K562 (cell line): Measurements from ENCODE around the gene NDUFV3. TPM values are rescaled to one million over a fixed set of nuclear protein-coding genes. Genes with fewer than 3 reads are reported as not detected.
A peak's percentile ranks its signal among the peaks of the same experiment; 100 is the strongest.
"Not testable (repeated sequence)": the region's sequence is repeated elsewhere in the genome, so short reads cannot be mapped to it uniquely, and the experiment has no call there.

ENCODE experiments used
- ATAC-seq: fragments of 200-7000 bp; cut with Tn5 transposase; 3 replicates; pipeline ENCODE4 v1.9.1; 2020; ENCODE audit warnings: moderate library complexity
- BruUV-seq: library from RNA; stranded (reverse); fragments of 400-500 nt; replicated peaks from 2 replicates; lab custom pipeline; 2021; lab: Mats Ljungman, UMichigan
- CTCF ChIA-PET: fragments of 300-600 bp; formaldehyde crosslinking; extraction: SDS; loops from one replicate; lab custom pipeline; 2021; ENCODE audit warnings: low intra/inter-chr PET ratio; lab: Yijun Ruan, JAX
- POLR2A ChIA-PET: fragments of 300-600, 350-650 bp; sonication (Branson Sonifier 250); formaldehyde crosslinking; extraction: SDS; loops from one replicate; lab custom pipeline; 2021; ENCODE audit warnings: antibody characterized with exemption, inconsistent platforms; lab: Yijun Ruan, JAX
- DNase-seq, 4 experiments: peaks; one replicate each; pipeline versions ENCODE4 v3.0.0 to v3.0.0-alpha.2; 2011 to 2018; ENCODE audit warnings: low spot score in 3 of 4, mixed read lengths in 3 of 4; ENCODE audit errors: extremely low read depth in 1 of 4
- FAIRE-seq: peaks from 2 replicates; lab custom pipeline; 2011; peaks lifted over from hg19 to GRCh38; lab: Jason Lieb, UNC
- H2AFZ ChIP-seq: 2 replicates; pipeline ENCODE4 v1.6.0; 2011; ENCODE audit warnings: low read depth, low read length, control low read depth, inconsistent platforms
- H3K27ac ChIP-seq: fragments of 200-600 bp; 3 replicates; pipeline ENCODE4 v1.8.0; 2011; ENCODE audit warnings: low read depth, mild to moderate bottlenecking, control low read depth, inconsistent platforms, low read length, moderate library complexity, mixed read lengths; ENCODE audit errors: extremely low read depth
- H3K27me3 ChIP-seq, 2 experiments: fragments of 300-600 bp in 1 of 2; 2 replicates in 1 of 2; 3 replicates in 1 of 2; pipeline versions ENCODE4 v1.6.0 to v1.8.0; 2011; ENCODE audit warnings: inconsistent platforms in 2 of 2, low read length in 2 of 2, mild to moderate bottlenecking in 1 of 2, mixed read lengths in 1 of 2, moderate library complexity in 1 of 2; ENCODE audit not compliant: control insufficient read depth in 2 of 2, insufficient read depth in 2 of 2
- H3K36me3 ChIP-seq: fragments of 300-600 bp; 3 replicates; pipeline ENCODE4 v1.8.0; 2011; ENCODE audit warnings: mild to moderate bottlenecking, low read length, inconsistent platforms; ENCODE audit not compliant: control insufficient read depth, insufficient read depth
- H3K4me1 ChIP-seq, 2 experiments: fragments of 200-600 bp in 1 of 2; replicated peaks in 1 of 2; 2 replicates in 1 of 2; 3 replicates in 1 of 2; pipeline versions ENCODE4 v1.5.1 to v1.8.0; 2011; ENCODE audit warnings: inconsistent platforms in 2 of 2, low read length in 2 of 2, mild to moderate bottlenecking in 1 of 2, mixed read lengths in 1 of 2, moderate library complexity in 1 of 2; ENCODE audit not compliant: control insufficient read depth in 2 of 2, insufficient read depth in 2 of 2
- H3K4me2 ChIP-seq: 2 replicates; pipeline ENCODE4 v1.6.1; 2011; ENCODE audit warnings: low read length, control low read depth, inconsistent platforms, mixed read lengths; ENCODE audit not compliant: insufficient read depth
- H3K4me3 ChIP-seq: fragments of 200-600 bp; sonication (generic), shearing (Covaris generic); 2 replicates; pipeline ENCODE4 v1.5.1; 2016; ENCODE audit warnings: control low read depth, inconsistent platforms
- H3K79me2 ChIP-seq: fragments of 200-600 bp; 3 replicates; pipeline ENCODE4 v1.8.0; 2011; ENCODE audit warnings: low read length, inconsistent platforms; ENCODE audit not compliant: control insufficient read depth, insufficient read depth
- H3K9ac ChIP-seq, 2 experiments: 2 replicates each; pipeline versions ENCODE4 v1.6.0 to v1.6.1; 2011; ENCODE audit warnings: low read depth in 2 of 2, low read length in 2 of 2, control low read depth in 1 of 2, inconsistent platforms in 1 of 2, mild to moderate bottlenecking in 1 of 2, mixed read lengths in 1 of 2; ENCODE audit not compliant: insufficient read depth in 1 of 2
- H3K9me1 ChIP-seq: one replicate; pipeline ENCODE4 v1.6.0; 2011; ENCODE audit warnings: inconsistent platforms, mild to moderate bottlenecking, low read length, moderate library complexity; ENCODE audit not compliant: control insufficient read depth, insufficient read depth
- H3K9me3 ChIP-seq: replicated peaks from 2 replicates; pipeline ENCODE4 v1.5.1; 2011; ENCODE audit warnings: low read depth, low read length, inconsistent platforms; ENCODE audit not compliant: control insufficient read depth, insufficient read depth
- H4K20me1 ChIP-seq: replicated peaks from 2 replicates; pipeline ENCODE4 v1.6.1; 2011; ENCODE audit warnings: low read length, inconsistent platforms, mixed read lengths; ENCODE audit not compliant: control insufficient read depth, insufficient read depth
- CBFA2T2 ChIP-seq: fragments of 450-650 bp; conservative IDR thresholded peaks from 2 replicates; pipeline ENCODE4 v1.6.1; 2017; ENCODE audit warnings: mild to moderate bottlenecking
- GTF2F1 ChIP-seq: IDR thresholded peaks from 2 replicates; pipeline ENCODE4 v1.6.1; 2011; ENCODE audit warnings: low read depth, low read length, improper control_type of control experiment
- KDM1A ChIP-seq, 2 experiments: fragments of 450-650 bp; IDR thresholded peaks; 2 replicates each; pipeline ENCODE4 v1.6.1; 2016; ENCODE audit warnings: mild to moderate bottlenecking in 2 of 2
- NRF1 ChIP-seq, 2 experiments: fragments of 450-650 bp; IDR thresholded peaks in 1 of 2; conservative IDR thresholded peaks in 1 of 2; 2 replicates each; pipeline ENCODE4 v1.6.1; 2014; ENCODE audit warnings: mild to moderate bottlenecking in 2 of 2
- SMARCA4 ChIP-seq: fragments of 450-650 bp; IDR thresholded peaks from 2 replicates; pipeline ENCODE4 v1.6.1; 2016
- TEAD4 ChIP-seq, 2 experiments: sonication (generic) in 1 of 2; formaldehyde crosslinking in 1 of 2; IDR thresholded peaks; 2 replicates each; pipeline versions ENCODE4 v1.6.1 to v1.8.0; 2012 to 2022; ENCODE audit warnings: borderline replicate concordance in 1 of 2, inconsistent platforms in 1 of 2, low read length in 1 of 2, mild to moderate bottlenecking in 1 of 2, missing genetic modification reagents in 1 of 2
- ZNF146 ChIP-seq: IDR thresholded peaks from one replicate; pipeline ENCODE4 v1.6.1; 2018; ENCODE audit warnings: missing compliant biosample characterization; ENCODE audit not compliant: unreplicated experiment
- ZNF592 ChIP-seq: fragments of 450-650 bp; IDR thresholded peaks from 2 replicates; pipeline ENCODE4 v1.6.1; 2017; ENCODE audit warnings: antibody characterized with exemption, mild to moderate bottlenecking
- WGBS: fragments of 100-300 bp; shearing (Covaris generic); methylation state at CpG from one replicate; pipeline ENCODE4 v1.1.6; 2016; ENCODE audit warnings: low coverage, mixed read lengths; ENCODE audit not compliant: insufficient coverage; ENCODE audit errors: missing lambda C conversion rate; 5-methylcytosine and 5-hydroxymethylcytosine counted together
- in situ Hi-C: fragments of 300-500 bp; cut with MboI; formaldehyde crosslinking; loops from 4 replicates; pipeline ENCODE4 v1.15.0; 2018; ENCODE audit warnings: inconsistent platforms, mixed read lengths
- intact Hi-C: fragments of 100-400 bp; cut with micrococcal nuclease; formaldehyde crosslinking; loops from 2 replicates; pipeline ENCODE4 v1.14.2; 2022
- polyA plus RNA-seq, 8 experiments: library from polyadenylated mRNA; depleted of rRNA in 4 of 8; stranded (reverse) in 5 of 8; unstranded in 3 of 8; fragments of >200 nt; fragmentation: Nextera tagmentation in 2 of 8; fragmentation: Illumina TruSeq in 1 of 8; extraction: Ambion mirVana in 2 of 8; extraction: Trizol in 1 of 8; gene quantifications; 2 replicates each; pipeline versions ENCODE4 v1.2.1 to v1.2.3, GENCODE V29; 2011 to 2014; ENCODE audit warnings: inconsistent platforms in 1 of 8, missing spikeins in 1 of 8
- total RNA-seq, 7 experiments: library from RNA; depleted of rRNA in 6 of 7; stranded (reverse); fragments of >200 nt in 6 of 7; fragmentation: Illumina TruSeq in 2 of 7; extraction: Trizol in 2 of 7; gene quantifications; 2 replicates each; pipeline versions ENCODE4 v1.2.1 to v1.2.3, GENCODE V29; 2011 to 2021; ENCODE audit warnings: low replicate concordance in 1 of 7

The NDUFV3 gene
- total and polyA plus RNA-seq, 9 of the 15 experiments (the other 6 are each of a cell fraction or from before 2014, with no cell fraction given): 19.1 to 87.8 (median 74.3) TPM

GRCh38 chr21:42937034-42937940 lies 44.2 kb downstream of the NDUFV3 start (continued):
- TF ChIP-seq NRF1 (conservative IDR thresholded peaks at IDR 0.05 in 1 of 2, IDR thresholded peaks at IDR 0.05 in 1 of 2): peak; percentile 57 to 66
- peak; percentile 88 to 93 for TF ChIP-seq KDM1A (IDR thresholded peaks at IDR 0.05)
- TF ChIP-seq SMARCA4: 0 out of 2 replicates have a peak, but pooled peaks have one; percentile 34
- 0 out of 2 replicates have a peak, but pooled peaks have one; percentile 4 for TF ChIP-seq TEAD4 (IDR thresholded peaks at IDR 0.05; ENCODE audit: low read length)
- TF ChIP-seq TEAD4 (CRISPR knock-in tag; IDR thresholded peaks at IDR 0.05; ENCODE audit: borderline replicate concordance): not testable (repeated sequence)
- peak; percentile 52 for TF ChIP-seq CBFA2T2

- peaks cover 0 to 5% of the 10 kb centered on the region in 2 experiments; a peak in 2 of 5 replicates for H3K27me3 ChIP-seq
- WGBS: 81% methylated on average over 20 of the region's 21 CpGs
- no peak overlapping the region for H2AFZ ChIP-seq
- DNase-seq (no peak), ATAC-seq (no peak), FAIRE-seq (no peak)
- H3K27ac ChIP-seq: no peak overlapping the region
- H3K9me1 ChIP-seq: no peaks in the 10 kb centered on the region
- TF ChIP-seq ZNF592: no peak
- no peak for TF ChIP-seq GTF2F1
- no peak for TF ChIP-seq ZNF146 (CRISPR knock-in tag)
- no peaks in the 10 kb centered on the region for H3K36me3 ChIP-seq
- H3K4me1 ChIP-seq: peaks cover 6 to 12% of the 10 kb centered on the region in 2 experiments; a peak in 3 of 5 replicates
- no peaks in the 10 kb centered on the region for H3K79me2 ChIP-seq
- BruUV-seq: no TSS peak
- no peaks in the 10 kb centered on the region for H4K20me1 ChIP-seq
- ChIA-PET CTCF (no interaction called here), POLR2A (interaction anchor here (1.2 to 1.3 kb wide), 2 partner anchors 8 to 17 kb away, joined by 3 to 5 read pairs; no protein-coding TSS in a partner anchor)
- no peak overlapping the region for H3K4me2 ChIP-seq
- in situ Hi-C loops (no loop called here), intact Hi-C loops (no loop called here)
- H3K4me3 ChIP-seq: no peak overlapping the region
- no peaks in the 10 kb centered on the region for H3K9me3 ChIP-seq
- H3K9ac ChIP-seq: no peak overlapping the region
Measured at GRCh38 chr21:42937960-42938605, 45.0 kb downstream of the NDUFV3 start.
